ENCODE results near the gene MFNG. TPM values are rescaled to one million over a fixed set of nuclear protein-coding genes. Genes with fewer than 3 reads are reported as not detected.

The MFNG gene
- total RNA-seq, 3 donors from 2014 or later, result 11.3 to 16.1 (median 13.7) TPM

GRCh38 chr22:37488337-37489135, 2.4 kb upstream of the MFNG start:
- H3K36me3 ChIP-seq (ENCODE audit: low read depth), result no peaks in the 10 kb centered on the region
- peaks cover 9% of the 10 kb centered on the region for H3K4me1 ChIP-seq (ENCODE audit: low read depth)
- no peaks in the 10 kb centered on the region for H3K9me3 ChIP-seq
- no peak for ATAC-seq
- DNase-seq, result no peak
- TF ChIP-seq CTCF (IDR thresholded peaks at IDR 0.05), result no peak
- no peak overlapping the region for H3K4me3 ChIP-seq
- intact Hi-C loops (cut with DNase I, micrococcal nuclease), result no loop called here

GRCh38 chr22:37487571-37487970, 1.4 kb upstream of the MFNG start:
- H3K4me3 ChIP-seq, result no peak overlapping the region
- no peak for ATAC-seq
- intact Hi-C loops (cut with DNase I, micrococcal nuclease), result no loop called here
- H3K4me1 ChIP-seq (ENCODE audit: low read depth), result peaks cover 11% of the 10 kb centered on the region
- no peaks in the 10 kb centered on the region for H3K9me3 ChIP-seq
- no peak for DNase-seq
- TF ChIP-seq CTCF (IDR thresholded peaks at IDR 0.05), result no peak
- H3K36me3 ChIP-seq (ENCODE audit: low read depth), result no peaks in the 10 kb centered on the region

- H3K9me3 ChIP-seq, result no peaks in the 10 kb centered on the region
- DNase-seq (no peak), ATAC-seq (no peak)
- TF ChIP-seq CTCF (IDR thresholded peaks at IDR 0.05), result no peak
- intact Hi-C loops (cut with DNase I, micrococcal nuclease), result no loop called here
- no peak overlapping the region for H3K4me3 ChIP-seq
- peaks cover 11% of the 10 kb centered on the region for H3K4me1 ChIP-seq (ENCODE audit: low read depth)
- no peaks in the 10 kb centered on the region for H3K36me3 ChIP-seq (ENCODE audit: low read depth)
These were observed 945 bp upstream of the MFNG start for GRCh38 chr22:37487129-37487528.

- Histone ChIP-seq H3K4me1 (ENCODE audit: low read depth) (peaks cover 11% of the 10 kb centered on the region), H3K4me3 (peak overlapping the region; percentile 5), H3K9me3 (no peaks in the 10 kb centered on the region), H3K36me3 (ENCODE audit: low read depth) (no peaks in the 10 kb centered on the region)
- intact Hi-C loops (cut with DNase I, micrococcal nuclease), result no loop called here
- ATAC-seq, result peak; percentile 5
- peak in 1 of 3 donors; percentile 49 for DNase-seq
- TF ChIP-seq CTCF (IDR thresholded peaks at IDR 0.05), result no peak
These were observed 575 bp downstream of the MFNG start for GRCh38 chr22:37485395-37486223.

- Histone ChIP-seq H3K4me3 (peak overlapping the region; percentile 5), H3K4me1 (ENCODE audit: low read depth) (peaks cover 11% of the 10 kb centered on the region), H3K36me3 (ENCODE audit: low read depth) (no peaks in the 10 kb centered on the region), H3K9me3 (no peaks in the 10 kb centered on the region)
- peak; percentile 68 for ATAC-seq
- intact Hi-C loops (cut with DNase I, micrococcal nuclease), result no loop called here
- TF ChIP-seq CTCF (IDR thresholded peaks at IDR 0.05), result no peak
- peak; percentile 75 to 94 (median 77) for DNase-seq
These were observed 1.4 kb downstream of the MFNG start for GRCh38 chr22:37484480-37485394.

All from mucosa of descending colon (tissue), 3 donors.